K562 (cell line): ENCODE results near the gene PIK3CA. TPM values are rescaled to one million over a fixed set of nuclear protein-coding genes. Genes with fewer than 3 reads are reported as not detected.

Experiments used
- CBFA2T2 ChIP-seq: fragments of 450-650 bp; conservative IDR thresholded peaks from 2 replicates; pipeline ENCODE4 v1.6.1; 2017; ENCODE audit warnings: mild to moderate bottlenecking
- CBFA2T3 ChIP-seq: fragments of 450-650 bp; IDR thresholded peaks from 2 replicates; pipeline ENCODE4 v1.6.1; 2017
- DDX20 ChIP-seq: fragments of 450-650 bp; IDR thresholded peaks from 2 replicates; pipeline ENCODE4 v1.6.1; 2016; ENCODE audit warnings: missing genetic modification characterization, low read depth, mild to moderate bottlenecking, missing compliant biosample characterization, moderate library complexity
- GATAD2A ChIP-seq: fragments of 450-650 bp; IDR thresholded peaks from 2 replicates; pipeline ENCODE4 v1.6.1; 2017
- GATAD2B ChIP-seq: fragments of 450-650 bp; IDR thresholded peaks from 2 replicates; pipeline ENCODE4 v1.6.1; 2017; ENCODE audit warnings: mild to moderate bottlenecking, borderline replicate concordance
- HDAC1 ChIP-seq, 2 experiments: fragments of 450-650 bp; IDR thresholded peaks; 2 replicates each; pipeline ENCODE4 v1.6.1; 2016 to 2017; ENCODE audit warnings: inconsistent platforms in 1 of 2, mild to moderate bottlenecking in 1 of 2, moderate library complexity in 1 of 2
- HNRNPH1 ChIP-seq: fragments of 200-400 bp; formaldehyde crosslinking; optimal IDR thresholded peaks from 2 replicates; pipeline ENCODE3; 2017; ENCODE audit warnings: low read depth, mild to moderate bottlenecking, low read length, moderate library complexity
- MTA3 ChIP-seq: fragments of 450-650 bp; formaldehyde crosslinking; IDR thresholded peaks from 2 replicates; pipeline ENCODE4 v1.6.1; 2017; ENCODE audit warnings: mild to moderate bottlenecking, borderline replicate concordance
- NR2F6 ChIP-seq: fragments of 450-650 bp; formaldehyde crosslinking; IDR thresholded peaks from 2 replicates; pipeline ENCODE4 v1.4.0; 2020; ENCODE audit warnings: mild to moderate bottlenecking
- NR4A1 ChIP-seq, 2 experiments: fragments of 250-450 bp in 1 of 2; fragments of 450-650 bp in 1 of 2; sonication (Bioruptor Pico) in 1 of 2; IDR thresholded peaks; 2 replicates each; pipeline versions ENCODE4 v1.4.0 to v1.6.1; 2016 to 2020; ENCODE audit warnings: mild to moderate bottlenecking in 2 of 2, missing compliant biosample characterization in 1 of 2, missing genetic modification characterization in 1 of 2, moderate library complexity in 1 of 2
- PTRF ChIP-seq: fragments of 450-650 bp; IDR thresholded peaks from 2 replicates; pipeline ENCODE4 v1.6.1; 2016; ENCODE audit warnings: mild to moderate bottlenecking, missing genetic modification characterization, missing compliant biosample characterization
- TCFL5 ChIP-seq: fragments of 250-450 bp; sonication (Bioruptor Pico); conservative IDR thresholded peaks from 2 replicates; pipeline ENCODE4 v1.6.1; 2021; ENCODE audit warnings: mild to moderate bottlenecking, moderate library complexity, matching md5 sums
- ZBED1 ChIP-seq: IDR thresholded peaks from 2 replicates; pipeline ENCODE4 v1.6.1; 2014
- ZBTB17 ChIP-seq: fragments of 450-650 bp; formaldehyde crosslinking; IDR thresholded peaks from 2 replicates; pipeline ENCODE4 v1.4.0; 2020; ENCODE audit warnings: mild to moderate bottlenecking
- ZNF644 ChIP-seq: fragments of 200-800 bp; sonication (Bioruptor generic); IDR thresholded peaks from 2 replicates; pipeline ENCODE4 v1.6.1; 2016; ENCODE audit warnings: low read depth, missing genetic modification characterization, missing compliant biosample characterization
- polyA plus RNA-seq, 8 experiments: library from polyadenylated mRNA; depleted of rRNA in 4 of 8; stranded (reverse) in 5 of 8; unstranded in 3 of 8; fragments of >200 nt; fragmentation: Nextera tagmentation in 2 of 8; fragmentation: Illumina TruSeq in 1 of 8; extraction: Ambion mirVana in 2 of 8; extraction: Trizol in 1 of 8; gene quantifications; 2 replicates each; pipeline versions ENCODE4 v1.2.1 to v1.2.3, GENCODE V29; 2011 to 2014; ENCODE audit warnings: inconsistent platforms in 1 of 8, missing spikeins in 1 of 8
- total RNA-seq, 7 experiments: library from RNA; depleted of rRNA in 6 of 7; stranded (reverse); fragments of >200 nt in 6 of 7; fragmentation: Illumina TruSeq in 2 of 7; extraction: Trizol in 2 of 7; gene quantifications; 2 replicates each; pipeline versions ENCODE4 v1.2.1 to v1.2.3, GENCODE V29; 2011 to 2021; ENCODE audit warnings: low replicate concordance in 1 of 7
- TF ChIP-seq, protein P1 (sequence below): fragments of 450-650 bp; IDR thresholded peaks from 2 replicates; pipeline ENCODE4 v1.6.1; 2017; ENCODE audit warnings: antibody characterized with exemption
- TF ChIP-seq, protein P2 (sequence below): fragments of 250-450 bp; sonication (Bioruptor Pico); IDR thresholded peaks from 2 replicates; pipeline ENCODE4 v1.8.0; 2022; ENCODE audit warnings: moderate library complexity, mild to moderate bottlenecking, inconsistent platforms
- TF ChIP-seq, protein P3 (sequence below): fragments of 450-650 bp; IDR thresholded peaks from 2 replicates; pipeline ENCODE4 v1.6.1; 2016; ENCODE audit warnings: borderline replicate concordance
- TF ChIP-seq, protein P4 (sequence below), 3 experiments: fragments of 200-800 bp in 1 of 3; fragments of 250-450 bp in 1 of 3; fragments of 450-650 bp in 1 of 3; sonication (Bioruptor Pico) in 1 of 3; sonication (Bioruptor generic) in 1 of 3; formaldehyde crosslinking in 1 of 3; IDR thresholded peaks; 2 replicates each; pipeline versions ENCODE4 v1.6.1 to v1.8.0; 2016 to 2022; ENCODE audit warnings: mild to moderate bottlenecking in 2 of 3, missing genetic modification characterization in 2 of 3, missing compliant biosample characterization in 1 of 3, moderate library complexity in 1 of 3

PIK3CA gene
- total and polyA plus RNA-seq, 9 of the 15 experiments (the other 6 are each of a cell fraction or from before 2014, with no cell fraction given), result 3.8 to 19.4 (median 10.8) TPM

DNA sequence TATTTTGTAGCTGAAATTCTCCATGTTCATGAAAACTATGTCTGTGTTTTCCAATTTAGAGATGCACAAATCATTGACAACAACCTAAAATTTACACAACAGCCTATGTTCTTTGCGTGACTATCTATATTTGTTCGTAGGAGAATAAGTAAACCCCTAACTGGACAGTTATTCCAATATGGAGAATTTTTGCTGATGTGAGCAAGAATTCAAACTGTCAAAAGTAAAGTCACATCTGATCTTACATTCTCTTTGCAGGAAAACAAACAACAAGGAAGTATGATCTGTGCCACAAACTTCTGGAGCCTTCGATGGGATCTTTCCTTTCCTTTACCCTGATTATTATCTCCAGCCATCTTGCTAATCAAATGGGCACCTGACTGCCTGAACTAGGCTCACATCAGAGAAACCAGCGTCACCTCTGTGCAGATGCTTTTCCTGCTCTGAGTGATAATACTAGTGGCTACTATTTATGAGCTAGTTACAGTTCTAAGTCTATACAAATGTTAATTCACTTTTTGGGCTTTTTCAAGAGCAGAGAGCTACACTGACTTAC, 121.1 kb downstream of the PIK3CA start (continued):
- TF ChIP-seq, protein P1, sequence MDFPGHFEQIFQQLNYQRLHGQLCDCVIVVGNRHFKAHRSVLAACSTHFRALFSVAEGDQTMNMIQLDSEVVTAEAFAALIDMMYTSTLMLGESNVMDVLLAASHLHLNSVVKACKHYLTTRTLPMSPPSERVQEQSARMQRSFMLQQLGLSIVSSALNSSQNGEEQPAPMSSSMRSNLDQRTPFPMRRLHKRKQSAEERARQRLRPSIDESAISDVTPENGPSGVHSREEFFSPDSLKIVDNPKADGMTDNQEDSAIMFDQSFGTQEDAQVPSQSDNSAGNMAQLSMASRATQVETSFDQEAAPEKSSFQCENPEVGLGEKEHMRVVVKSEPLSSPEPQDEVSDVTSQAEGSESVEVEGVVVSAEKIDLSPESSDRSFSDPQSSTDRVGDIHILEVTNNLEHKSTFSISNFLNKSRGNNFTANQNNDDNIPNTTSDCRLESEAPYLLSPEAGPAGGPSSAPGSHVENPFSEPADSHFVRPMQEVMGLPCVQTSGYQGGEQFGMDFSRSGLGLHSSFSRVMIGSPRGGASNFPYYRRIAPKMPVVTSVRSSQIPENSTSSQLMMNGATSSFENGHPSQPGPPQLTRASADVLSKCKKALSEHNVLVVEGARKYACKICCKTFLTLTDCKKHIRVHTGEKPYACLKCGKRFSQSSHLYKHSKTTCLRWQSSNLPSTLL, result no peak
- TF ChIP-seq ZNF644 (tag) (peak; percentile 21; the same call in 1 of the 2 replicates), CBFA2T3 (peak; percentile 62), ZBED1 (no peak), GATAD2B (no peak), TCFL5 (CRISPR knock-in tag) (no peak), MTA3 (no peak), DDX20 (no peak), PTRF (no peak), CBFA2T2 (peak; percentile 42), GATAD2A (no peak), ZBTB17 (CRISPR knock-in tag) (0 out of 2 replicates have a peak, but pooled peaks have one; percentile 17), NR4A1 (CRISPR knock-in tag; IDR thresholded peaks at IDR 0.05) (no peak), NR4A1 (tag; IDR thresholded peaks at IDR 0.05) (no peak), HDAC1 (IDR thresholded peaks at IDR 0.05) (no peak), HNRNPH1 (no peak), NR2F6 (CRISPR knock-in tag) (no peak)
- TF ChIP-seq, protein P2, sequence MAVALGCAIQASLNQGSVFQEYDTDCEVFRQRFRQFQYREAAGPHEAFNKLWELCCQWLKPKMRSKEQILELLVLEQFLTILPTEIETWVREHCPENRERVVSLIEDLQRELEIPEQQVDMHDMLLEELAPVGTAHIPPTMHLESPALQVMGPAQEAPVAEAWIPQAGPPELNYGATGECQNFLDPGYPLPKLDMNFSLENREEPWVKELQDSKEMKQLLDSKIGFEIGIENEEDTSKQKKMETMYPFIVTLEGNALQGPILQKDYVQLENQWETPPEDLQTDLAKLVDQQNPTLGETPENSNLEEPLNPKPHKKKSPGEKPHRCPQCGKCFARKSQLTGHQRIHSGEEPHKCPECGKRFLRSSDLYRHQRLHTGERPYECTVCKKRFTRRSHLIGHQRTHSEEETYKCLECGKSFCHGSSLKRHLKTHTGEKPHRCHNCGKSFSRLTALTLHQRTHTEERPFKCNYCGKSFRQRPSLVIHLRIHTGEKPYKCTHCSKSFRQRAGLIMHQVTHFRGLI, result no peak
- TF ChIP-seq, protein P3, sequence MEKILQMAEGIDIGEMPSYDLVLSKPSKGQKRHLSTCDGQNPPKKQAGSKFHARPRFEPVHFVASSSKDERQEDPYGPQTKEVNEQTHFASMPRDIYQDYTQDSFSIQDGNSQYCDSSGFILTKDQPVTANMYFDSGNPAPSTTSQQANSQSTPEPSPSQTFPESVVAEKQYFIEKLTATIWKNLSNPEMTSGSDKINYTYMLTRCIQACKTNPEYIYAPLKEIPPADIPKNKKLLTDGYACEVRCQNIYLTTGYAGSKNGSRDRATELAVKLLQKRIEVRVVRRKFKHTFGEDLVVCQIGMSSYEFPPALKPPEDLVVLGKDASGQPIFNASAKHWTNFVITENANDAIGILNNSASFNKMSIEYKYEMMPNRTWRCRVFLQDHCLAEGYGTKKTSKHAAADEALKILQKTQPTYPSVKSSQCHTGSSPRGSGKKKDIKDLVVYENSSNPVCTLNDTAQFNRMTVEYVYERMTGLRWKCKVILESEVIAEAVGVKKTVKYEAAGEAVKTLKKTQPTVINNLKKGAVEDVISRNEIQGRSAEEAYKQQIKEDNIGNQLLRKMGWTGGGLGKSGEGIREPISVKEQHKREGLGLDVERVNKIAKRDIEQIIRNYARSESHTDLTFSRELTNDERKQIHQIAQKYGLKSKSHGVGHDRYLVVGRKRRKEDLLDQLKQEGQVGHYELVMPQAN, result no peak
- TF ChIP-seq, protein P4, sequence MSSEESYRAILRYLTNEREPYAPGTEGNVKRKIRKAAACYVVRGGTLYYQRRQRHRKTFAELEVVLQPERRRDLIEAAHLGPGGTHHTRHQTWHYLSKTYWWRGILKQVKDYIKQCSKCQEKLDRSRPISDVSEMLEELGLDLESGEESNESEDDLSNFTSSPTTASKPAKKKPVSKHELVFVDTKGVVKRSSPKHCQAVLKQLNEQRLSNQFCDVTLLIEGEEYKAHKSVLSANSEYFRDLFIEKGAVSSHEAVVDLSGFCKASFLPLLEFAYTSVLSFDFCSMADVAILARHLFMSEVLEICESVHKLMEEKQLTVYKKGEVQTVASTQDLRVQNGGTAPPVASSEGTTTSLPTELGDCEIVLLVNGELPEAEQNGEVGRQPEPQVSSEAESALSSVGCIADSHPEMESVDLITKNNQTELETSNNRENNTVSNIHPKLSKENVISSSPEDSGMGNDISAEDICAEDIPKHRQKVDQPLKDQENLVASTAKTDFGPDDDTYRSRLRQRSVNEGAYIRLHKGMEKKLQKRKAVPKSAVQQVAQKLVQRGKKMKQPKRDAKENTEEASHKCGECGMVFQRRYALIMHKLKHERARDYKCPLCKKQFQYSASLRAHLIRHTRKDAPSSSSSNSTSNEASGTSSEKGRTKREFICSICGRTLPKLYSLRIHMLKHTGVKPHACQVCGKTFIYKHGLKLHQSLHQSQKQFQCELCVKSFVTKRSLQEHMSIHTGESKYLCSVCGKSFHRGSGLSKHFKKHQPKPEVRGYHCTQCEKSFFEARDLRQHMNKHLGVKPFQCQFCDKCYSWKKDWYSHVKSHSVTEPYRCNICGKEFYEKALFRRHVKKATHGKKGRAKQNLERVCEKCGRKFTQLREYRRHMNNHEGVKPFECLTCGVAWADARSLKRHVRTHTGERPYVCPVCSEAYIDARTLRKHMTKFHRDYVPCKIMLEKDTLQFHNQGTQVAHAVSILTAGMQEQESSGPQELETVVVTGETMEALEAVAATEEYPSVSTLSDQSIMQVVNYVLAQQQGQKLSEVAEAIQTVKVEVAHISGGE (CRISPR knock-in tag; IDR thresholded peaks at IDR 0.05), result no peak
